Activated CD4-positive, alpha-beta memory T cell treated with anti-CD3 and anti-CD28 coated beads, Interleukin-2, amount 10 ng/mL, durations not matched to agents 7 days and 5 days (primary cell): ENCODE measurements around the gene LMBR1L. TPM values are rescaled to one million over a fixed set of nuclear protein-coding genes. Genes with fewer than 3 reads are reported as not detected.

Experiments
- CTCF ChIA-PET: fragments of 350-600 bp; sonication (Branson Sonifier 250); formaldehyde crosslinking; loops from one replicate; lab custom pipeline; 2021; ENCODE audit warnings: antibody characterized with exemption, inconsistent platforms; lab: Charles Lee
- POLR2A ChIA-PET: fragments of 350-600 bp; sonication (Branson Sonifier 250); formaldehyde crosslinking; loops from one replicate; lab custom pipeline; 2021; ENCODE audit warnings: antibody characterized with exemption; lab: Charles Lee
- DNase-seq: peaks from one replicate; pipeline ENCODE4 v3.0.0-alpha.2; 2020
- H3K27ac Mint-ChIP-seq: one replicate; pipeline ENCODE4 v1.8.0; 2021; ENCODE audit warnings: mild to moderate bottlenecking, mixed read lengths
- H3K27me3 Mint-ChIP-seq: one replicate; pipeline ENCODE4 v1.8.0; 2021; ENCODE audit warnings: mixed read lengths
- H3K36me3 Mint-ChIP-seq: one replicate; pipeline ENCODE4 v1.8.0; 2021; ENCODE audit warnings: low read depth, mixed read lengths
- H3K4me1 Mint-ChIP-seq: one replicate; pipeline ENCODE4 v1.8.0; 2021; ENCODE audit warnings: mixed read lengths
- H3K4me3 Mint-ChIP-seq: one replicate; pipeline ENCODE4 v1.8.0; 2021; ENCODE audit warnings: mild to moderate bottlenecking, mixed read lengths
- H3K9me3 Mint-ChIP-seq: one replicate; pipeline ENCODE4 v1.8.0; 2021; ENCODE audit warnings: mixed read lengths
- total RNA-seq, 2 experiments: library from RNA; stranded (reverse); gene quantifications; one replicate each; pipeline ENCODE4 v1.2.3, GENCODE V29; 2021

The LMBR1L gene
- total RNA-seq, 2 experiments from 2014 or later, result 82.8 to 85.3 TPM

GRCh38 chr12:49049566-49050224 is 61.0 kb downstream of the LMBR1L start:
- peaks cover 93% of the 10 kb centered on the region for H3K36me3 Mint-ChIP-seq
- no peak for DNase-seq
- no peaks in the 10 kb centered on the region for H3K27me3 Mint-ChIP-seq
- ChIA-PET POLR2A (no interaction called here), CTCF (no interaction called here)
- H3K9me3 Mint-ChIP-seq, result no peaks in the 10 kb centered on the region
- no peak overlapping the region for H3K27ac Mint-ChIP-seq
- no peak overlapping the region for H3K4me3 Mint-ChIP-seq
- H3K4me1 Mint-ChIP-seq, result peaks cover 2% of the 10 kb centered on the region

DNA sequence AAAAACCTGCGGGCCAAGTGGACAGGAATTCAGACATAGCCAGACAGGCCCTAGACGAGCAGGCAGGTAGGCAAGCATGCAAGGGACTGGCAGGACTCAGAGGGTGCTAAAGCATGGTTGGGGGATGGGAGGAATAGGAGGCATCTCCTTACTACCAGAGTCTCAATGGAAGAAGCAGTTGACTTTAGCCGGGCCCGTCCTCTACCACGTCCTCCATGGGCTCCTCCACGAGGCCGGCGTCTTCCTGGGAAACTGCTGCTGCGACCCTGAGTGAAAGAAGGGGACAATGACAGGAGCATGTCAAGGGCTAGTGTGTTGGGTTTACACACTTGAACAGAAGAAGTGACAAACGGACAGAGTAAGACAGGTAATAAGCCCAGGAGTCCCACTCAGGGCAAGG is 61.7 kb downstream of the LMBR1L start:
- Mint-ChIP-seq H3K36me3 (peaks cover 93% of the 10 kb centered on the region), H3K4me1 (peaks cover 3% of the 10 kb centered on the region), H3K4me3 (no peak overlapping the region), H3K9me3 (no peaks in the 10 kb centered on the region), H3K27ac (no peak overlapping the region), H3K27me3 (no peaks in the 10 kb centered on the region)
- CTCF ChIA-PET, result interaction anchor here (1.0 kb wide), 1 partner anchor 15 kb away, joined by 3 read pairs; no protein-coding TSS in a partner anchor
- no peak for DNase-seq
- POLR2A ChIA-PET, result interaction anchor here (1.0 to 1.2 kb wide), 3 partner anchors 8 to 197 kb away, joined by 3 to 5 read pairs (median 3); partner anchors contain the start of gene DDX23

Other genes starting within 250 kb of the LMBR1L start
- gene RND1, start 245.0 kb downstream of the LMBR1L start, total RNA-seq, result 1 to 10 TPM; 2.6 to 3.0 TPM
- 10 to 100 TPM; 73.4 to 78.7 TPM for gene FKBP11, start 185.4 kb downstream of the LMBR1L start, total RNA-seq
- gene ARF3, start 153.4 kb downstream of the LMBR1L start, total RNA-seq, result 100 to 1,000 TPM; 114 to 122 TPM
- gene WNT10B, start 139.1 kb downstream of the LMBR1L start, total RNA-seq, result 1 to 10 TPM; 4.1 to 4.2 TPM
- gene WNT1, start 132.5 kb downstream of the LMBR1L start, total RNA-seq, result under 1 TPM; 0.33 to 0.73 TPM
- gene DDN, start 111.5 kb downstream of the LMBR1L start, total RNA-seq, result under 1 TPM; 0.23 TPM
- 10 to 100 TPM; 65.9 to 70.2 TPM for gene PRKAG1, start 92.1 kb downstream of the LMBR1L start, total RNA-seq
- 10 to 100 TPM; 82.3 to 87.8 TPM for gene KMT2D, start 50.1 kb downstream of the LMBR1L start, total RNA-seq
- gene RHEBL1, start 40.9 kb downstream of the LMBR1L start, total RNA-seq, result 10 to 100 TPM; 14.8 to 15.8 TPM
- under 1 TPM; 0.08 to 0.20 TPM for gene DHH, start 16.0 kb downstream of the LMBR1L start, total RNA-seq
- gene TUBA1B, start 20.5 kb upstream of the LMBR1L start, total RNA-seq, result 1,000 to 10,000 TPM; 1,691 to 1,705 TPM
- gene TUBA1A, start 78.2 kb upstream of the LMBR1L start, total RNA-seq, result 100 to 1,000 TPM; 106 to 109 TPM
- 100 to 1,000 TPM; 250 to 262 TPM for gene TUBA1C, start 154.2 kb upstream of the LMBR1L start, total RNA-seq
- under 1 TPM in 1 of 2 experiments, not detected in 1; 0.38 TPM for gene PRPH, start 184.3 kb upstream of the LMBR1L start, total RNA-seq
- 10 to 100 TPM; 75.1 to 79.5 TPM for gene TROAP, start 212.4 kb upstream of the LMBR1L start, total RNA-seq
- not detected for gene C1QL4, start 226.3 kb upstream of the LMBR1L start, total RNA-seq
- gene DNAJC22, start 236.0 kb upstream of the LMBR1L start, total RNA-seq, result under 1 TPM in 1 of 2 experiments, not detected in 1; 0.05 TPM